Measurements from ENCODE around the gene TBC1D22A. TPM values are rescaled to one million over a fixed set of nuclear protein-coding genes. Genes with fewer than 3 reads are reported as not detected.

TBC1D22A gene
- total and polyA plus RNA-seq, 8 donors = 13.3 to 53.1 (median 21.5) TPM

DNA sequence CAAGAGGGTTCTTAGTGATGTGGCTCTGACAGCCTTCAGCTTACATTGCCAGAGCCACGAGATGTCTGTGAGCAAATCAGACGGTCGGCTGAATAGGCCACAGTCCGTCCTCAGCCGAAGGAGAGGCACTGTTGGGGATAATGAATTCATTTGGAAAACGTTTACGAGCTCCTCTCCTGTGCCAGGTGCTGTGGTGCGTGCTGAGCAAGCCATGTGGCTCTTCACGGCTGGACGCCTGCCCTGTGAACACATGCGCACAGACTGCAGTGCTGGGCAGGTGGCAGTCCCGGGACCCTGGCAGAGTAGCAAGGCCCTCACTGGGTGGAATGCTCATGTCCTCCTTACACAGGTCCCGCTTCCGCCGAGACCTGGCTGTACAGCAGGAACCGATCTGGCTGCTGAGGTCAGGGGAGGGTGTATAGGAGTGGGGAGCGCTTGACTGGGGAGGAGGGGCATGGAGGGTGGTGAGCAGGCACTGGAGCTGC, 6.8 kb downstream of the TBC1D22A start:
- intact Hi-C loops (cut with DNase I; ENCODE audit: low total_unique reads) = no loop called here
- DNase-seq = peak in 1 of 2 donors; percentile 58
- peaks cover 30 to 84% (median 74%) of the 10 kb centered on the region in 4 donors for H3K4me1 ChIP-seq
- H3K4me3 ChIP-seq = no peak overlapping the region
- TF ChIP-seq, protein P1, sequence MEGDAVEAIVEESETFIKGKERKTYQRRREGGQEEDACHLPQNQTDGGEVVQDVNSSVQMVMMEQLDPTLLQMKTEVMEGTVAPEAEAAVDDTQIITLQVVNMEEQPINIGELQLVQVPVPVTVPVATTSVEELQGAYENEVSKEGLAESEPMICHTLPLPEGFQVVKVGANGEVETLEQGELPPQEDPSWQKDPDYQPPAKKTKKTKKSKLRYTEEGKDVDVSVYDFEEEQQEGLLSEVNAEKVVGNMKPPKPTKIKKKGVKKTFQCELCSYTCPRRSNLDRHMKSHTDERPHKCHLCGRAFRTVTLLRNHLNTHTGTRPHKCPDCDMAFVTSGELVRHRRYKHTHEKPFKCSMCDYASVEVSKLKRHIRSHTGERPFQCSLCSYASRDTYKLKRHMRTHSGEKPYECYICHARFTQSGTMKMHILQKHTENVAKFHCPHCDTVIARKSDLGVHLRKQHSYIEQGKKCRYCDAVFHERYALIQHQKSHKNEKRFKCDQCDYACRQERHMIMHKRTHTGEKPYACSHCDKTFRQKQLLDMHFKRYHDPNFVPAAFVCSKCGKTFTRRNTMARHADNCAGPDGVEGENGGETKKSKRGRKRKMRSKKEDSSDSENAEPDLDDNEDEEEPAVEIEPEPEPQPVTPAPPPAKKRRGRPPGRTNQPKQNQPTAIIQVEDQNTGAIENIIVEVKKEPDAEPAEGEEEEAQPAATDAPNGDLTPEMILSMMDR (IDR thresholded peaks at IDR 0.05) = no peak
- TF ChIP-seq EP300 (IDR thresholded peaks at IDR 0.05) = no peak
- TF ChIP-seq POLR2AphosphoS5 (IDR thresholded peaks at IDR 0.05) = no peak
- no peak for TF ChIP-seq POLR2A (IDR thresholded peaks at IDR 0.05)
- H3K27ac ChIP-seq = peak overlapping the region; percentile 54 to 74 (median 63)
- H3K36me3 ChIP-seq = no peaks in the 10 kb centered on the region
- no peaks in the 10 kb centered on the region for H3K9me3 ChIP-seq
- H3K27me3 ChIP-seq = no peaks in the 10 kb centered on the region
- 54 to 78% (median 56%) methylated on average over 17 of the region's 17 CpGs for WGBS, 5 donors

GRCh38 chr22:46769706-46770105, 7.3 kb downstream of the TBC1D22A start:
- Histone ChIP-seq H3K36me3 (no peaks in the 10 kb centered on the region), H3K4me1 (peaks cover 30 to 84% (median 74%) of the 10 kb centered on the region in 4 donors), H3K27ac (peak overlapping the region; percentile 54 to 74 (median 63)), H3K9me3 (no peaks in the 10 kb centered on the region), H3K4me3 (no peak overlapping the region), H3K27me3 (no peaks in the 10 kb centered on the region)
- DNase-seq = no peak
- intact Hi-C loops (cut with DNase I; ENCODE audit: low total_unique reads) = no loop called here
- 88 to 92% (median 90%) methylated on average over 6 of the region's 6 CpGs for WGBS, 5 donors
- TF ChIP-seq POLR2AphosphoS5 (IDR thresholded peaks at IDR 0.05) (no peak), EP300 (IDR thresholded peaks at IDR 0.05) (no peak), POLR2A (IDR thresholded peaks at IDR 0.05) (no peak)
- TF ChIP-seq, protein P1 (IDR thresholded peaks at IDR 0.05) = no peak

GRCh38 chr22:46770151-46770641, 7.7 kb downstream of the TBC1D22A start:
- peak overlapping the region; percentile 54 to 74 (median 63) for H3K27ac ChIP-seq
- DNase-seq = no peak
- no peaks in the 10 kb centered on the region for H3K27me3 ChIP-seq
- intact Hi-C loops (cut with DNase I; ENCODE audit: low total_unique reads) = no loop called here
- no peaks in the 10 kb centered on the region for H3K9me3 ChIP-seq
- TF ChIP-seq EP300 (IDR thresholded peaks at IDR 0.05) = no peak
- TF ChIP-seq POLR2A (IDR thresholded peaks at IDR 0.05) = no peak
- TF ChIP-seq, protein P1 (IDR thresholded peaks at IDR 0.05) = no peak
- no peak for TF ChIP-seq POLR2AphosphoS5 (IDR thresholded peaks at IDR 0.05)
- no peaks in the 10 kb centered on the region for H3K36me3 ChIP-seq
- H3K4me3 ChIP-seq = no peak overlapping the region
- H3K4me1 ChIP-seq = peaks cover 33 to 84% (median 75%) of the 10 kb centered on the region in 4 donors
- WGBS, 5 donors = 76 to 87% (median 81%) methylated on average over 10 to 14 of the region's 14 CpGs

- Histone ChIP-seq H3K36me3 (no peaks in the 10 kb centered on the region), H3K27me3 (no peaks in the 10 kb centered on the region), H3K4me1 (peaks cover 38 to 85% (median 75%) of the 10 kb centered on the region in 4 donors), H3K4me3 (no peak overlapping the region), H3K27ac (peak overlapping the region; percentile 54 to 74 (median 63)), H3K9me3 (no peaks in the 10 kb centered on the region)
- intact Hi-C loops (cut with DNase I; ENCODE audit: low total_unique reads) = no loop called here
- TF ChIP-seq POLR2AphosphoS5 (IDR thresholded peaks at IDR 0.05) = no peak
- no peak for TF ChIP-seq POLR2A (IDR thresholded peaks at IDR 0.05)
- TF ChIP-seq, protein P1 (IDR thresholded peaks at IDR 0.05) = no peak
- TF ChIP-seq EP300 (IDR thresholded peaks at IDR 0.05) = no peak
- WGBS, 5 donors = 50 to 74% (median 62%) methylated on average over 9 of the region's 9 CpGs
- no peak for DNase-seq
Measured at GRCh38 chr22:46770726-46771125, 8.3 kb downstream of the TBC1D22A start.
